HG03571 (cell line): ENCODE results near the gene ADGRB3.
"Not testable (repeated sequence)": the region's sequence is repeated elsewhere in the genome, so short reads cannot be mapped to it uniquely, and the experiment has no call there.

Experiments
- ATAC-seq: cut with Tn5 transposase; IDR thresholded peaks from one replicate; pipeline ENCODE4 v1.9.1; 2021; ENCODE audit not compliant: unreplicated experiment

The ADGRB3 gene

DNA sequence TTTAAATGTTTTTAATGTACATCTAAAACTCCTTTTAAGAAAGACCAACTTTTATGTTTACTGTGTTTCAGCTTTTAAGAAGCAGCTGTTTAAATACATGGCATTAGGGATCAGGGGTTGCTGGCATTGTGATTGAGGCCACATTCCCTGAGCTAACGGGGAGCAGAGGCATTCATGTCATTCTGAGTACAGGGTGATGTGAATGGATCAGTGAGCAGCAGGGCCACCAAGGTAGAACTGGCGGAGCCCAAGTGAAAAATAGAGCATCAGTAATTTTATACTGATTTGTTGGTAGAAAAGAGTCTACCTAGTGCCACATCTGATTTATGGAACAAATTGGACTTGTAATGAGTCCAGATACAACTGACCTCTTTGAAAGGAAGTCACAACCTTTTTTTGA is 467.3 kb downstream of the ADGRB3 start:
- no peak for ATAC-seq

DNA sequence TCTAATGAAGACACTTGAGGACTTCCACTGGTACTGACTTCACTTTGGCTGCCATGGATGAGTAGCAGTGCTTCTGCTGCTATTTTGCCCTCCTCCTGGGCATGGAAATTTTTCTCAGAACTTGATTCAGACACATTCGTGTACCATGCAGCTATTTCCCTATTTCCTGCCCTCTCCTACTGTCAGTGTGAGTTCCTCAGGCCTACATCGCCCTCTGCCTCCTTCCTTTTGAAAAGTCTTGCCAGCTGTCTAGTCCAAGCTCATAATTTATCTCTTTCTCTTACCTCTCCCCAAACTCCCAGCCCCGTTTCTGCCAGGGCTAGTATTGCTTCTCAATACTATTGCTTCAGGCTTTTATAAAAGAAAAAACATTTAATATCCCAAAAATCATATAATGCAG is 470.2 kb downstream of the ADGRB3 start:
- ATAC-seq, result no peak

DNA sequence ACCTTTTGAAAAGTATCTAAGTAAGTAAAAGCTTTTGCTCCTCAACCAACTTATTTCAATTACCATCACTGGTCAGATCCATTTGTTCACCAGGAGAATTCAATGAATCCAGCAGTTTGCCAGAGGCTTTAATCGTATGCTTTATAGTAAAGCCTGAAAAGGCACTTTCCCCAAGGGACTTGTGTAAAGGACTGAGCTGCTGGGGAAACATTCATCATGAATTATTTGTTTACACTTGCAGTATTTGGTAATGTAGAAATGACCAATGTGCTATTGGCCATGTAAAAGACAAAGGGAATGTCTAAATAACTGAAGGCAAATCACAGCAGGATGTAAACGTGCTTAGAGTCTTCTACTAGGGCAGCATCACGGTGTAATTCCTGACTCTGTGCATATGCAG is 471.4 kb downstream of the ADGRB3 start:
- no peak for ATAC-seq

- no peak for ATAC-seq
These were observed 476.2 kb downstream of the ADGRB3 start for GRCh38 chr6:69111301-69111700.

GRCh38 chr6:69116658-69117057 is 481.6 kb downstream of the ADGRB3 start:
- ATAC-seq, result no peak

GRCh38 chr6:69121461-69122406 is 486.7 kb downstream of the ADGRB3 start:
- not testable (repeated sequence) for ATAC-seq

DNA sequence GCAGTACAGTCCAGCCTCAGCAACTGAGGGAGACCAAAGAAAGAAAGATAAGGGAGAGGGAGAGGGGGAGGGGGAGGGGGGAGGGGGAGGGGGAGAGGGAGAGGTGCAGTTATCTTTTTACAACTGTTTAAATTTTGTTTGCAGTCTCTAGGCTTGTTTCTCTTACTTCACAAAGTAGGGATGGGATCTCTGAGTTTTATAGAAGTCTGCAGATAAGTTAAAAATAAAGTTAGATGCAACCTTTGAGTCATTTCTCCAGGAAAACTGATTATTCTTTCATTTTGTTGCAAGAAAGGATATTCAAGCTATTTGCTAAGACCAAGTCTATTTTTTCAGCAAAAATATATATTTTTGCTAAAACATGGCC is 487.3 kb downstream of the ADGRB3 start:
- no peak for ATAC-seq

- ATAC-seq, result no peak
These were observed 493.3 kb downstream of the ADGRB3 start for GRCh38 chr6:69128411-69128810.

GRCh38 chr6:69129046-69129445 is 494.0 kb downstream of the ADGRB3 start:
- ATAC-seq, result no peak

DNA sequence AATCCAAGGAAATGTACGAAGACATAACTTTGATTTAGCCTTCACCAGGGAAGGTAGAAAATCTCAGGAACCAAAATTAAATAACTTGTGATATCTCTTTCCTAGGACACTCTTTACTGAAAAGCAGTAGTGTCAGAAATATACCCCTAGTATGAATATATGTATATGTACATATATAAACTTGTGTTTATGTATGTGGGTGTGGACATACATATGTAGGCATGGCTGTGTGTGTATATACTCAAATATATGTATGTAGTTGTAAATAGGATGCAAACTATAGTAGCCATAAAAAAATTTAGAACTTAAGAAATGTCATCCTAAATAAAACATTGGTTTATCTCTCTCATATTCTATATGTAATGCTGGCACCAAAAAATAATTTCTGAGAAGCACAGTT is 500.8 kb downstream of the ADGRB3 start:
- no peak for ATAC-seq

DNA sequence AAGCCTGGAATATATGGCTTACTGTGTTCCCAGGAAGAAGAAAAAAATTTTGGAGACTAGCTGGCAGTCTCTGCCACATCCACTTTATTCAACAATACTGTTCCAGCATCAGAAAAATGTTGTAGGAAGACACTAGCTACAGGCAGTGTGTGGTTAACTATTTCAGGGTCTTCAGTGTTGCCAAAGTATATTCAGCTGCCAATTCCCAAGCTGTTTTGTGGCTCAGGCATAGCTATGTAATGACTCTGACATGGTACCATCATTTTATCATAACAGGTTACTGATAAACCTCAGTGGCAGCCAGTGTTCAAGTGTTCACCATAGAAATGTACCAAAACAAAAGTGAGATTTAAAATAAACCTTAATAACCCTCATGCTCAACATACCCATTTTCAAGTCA is 503.1 kb downstream of the ADGRB3 start:
- ATAC-seq, result no peak

GRCh38 chr6:69138893-69139494 is 503.9 kb downstream of the ADGRB3 start:
- ATAC-seq, result no peak

DNA sequence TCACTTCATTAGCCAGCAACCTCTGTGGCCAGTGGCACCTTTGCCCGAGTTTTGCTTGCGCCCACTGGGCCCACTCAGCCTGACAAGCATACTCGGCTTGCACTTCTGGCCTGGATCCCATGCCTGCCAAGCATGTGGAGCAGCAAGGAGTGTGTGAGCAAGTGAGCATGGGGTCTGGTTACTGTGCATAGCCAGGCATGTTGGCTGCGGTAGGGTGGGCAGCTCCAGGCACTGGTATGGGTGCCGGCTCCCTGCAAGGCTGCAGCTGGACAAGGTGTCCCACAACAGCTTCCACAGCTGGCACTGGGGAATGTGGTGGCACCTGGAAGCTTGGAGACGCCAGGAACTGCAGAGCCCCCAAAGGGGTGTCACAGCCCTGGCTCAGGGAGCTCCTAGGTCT is 510.0 kb downstream of the ADGRB3 start:
- ATAC-seq, result no peak

DNA sequence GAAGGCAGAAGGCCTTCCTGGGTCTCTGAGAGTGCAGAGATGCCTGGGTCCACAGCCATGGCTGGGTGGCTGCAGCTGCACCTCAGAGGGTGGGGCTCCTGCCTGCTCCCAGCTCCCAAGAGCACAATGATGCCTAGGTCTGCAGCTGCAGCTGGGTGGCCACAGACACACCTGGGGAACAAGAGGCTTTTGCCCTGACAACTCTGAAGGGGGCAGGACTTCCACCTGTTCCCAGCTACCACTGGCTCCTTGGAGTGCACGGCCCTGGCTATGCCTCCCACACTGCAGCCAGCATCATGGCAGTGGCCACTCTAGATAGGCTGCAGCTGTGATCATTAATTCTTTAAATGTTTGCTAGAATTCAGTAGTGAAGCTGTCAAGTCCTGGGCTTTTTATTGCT is 511.3 kb downstream of the ADGRB3 start:
- no peak for ATAC-seq

- ATAC-seq, result no peak
These were observed 520.4 kb downstream of the ADGRB3 start for GRCh38 chr6:69155467-69155866.

- ATAC-seq, result no peak
These were observed 527.7 kb downstream of the ADGRB3 start for GRCh38 chr6:69162811-69163210.

DNA sequence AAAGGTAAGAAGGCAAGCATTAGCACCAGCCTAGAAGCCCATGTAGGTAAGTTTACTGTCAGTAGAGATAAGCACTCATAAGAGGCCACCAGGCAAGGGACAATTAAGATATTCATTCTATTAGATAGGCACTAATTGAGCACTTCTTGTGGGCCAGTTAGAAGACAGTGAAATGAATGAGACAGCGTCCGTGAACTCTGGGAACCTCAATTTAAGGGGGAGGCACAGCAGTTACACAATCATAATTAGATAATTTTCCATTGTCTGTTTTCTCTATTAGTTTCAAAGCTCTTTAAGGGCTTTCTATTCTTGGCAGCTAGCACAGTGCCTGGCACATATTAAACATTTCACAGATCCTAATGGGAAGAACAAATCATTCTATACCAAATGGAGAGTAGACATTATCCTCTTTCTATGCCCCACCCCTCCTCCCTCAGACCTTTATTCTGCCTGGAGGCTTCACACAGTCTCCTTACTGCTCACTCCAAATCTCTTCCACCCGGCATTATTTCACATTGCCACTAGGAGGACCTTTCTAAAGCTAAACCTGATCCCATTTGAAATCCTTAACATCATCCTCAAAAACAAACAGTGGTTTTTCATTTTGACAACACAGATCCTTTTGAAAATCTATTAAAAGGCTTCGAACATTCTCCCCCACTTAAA is 529.6 kb downstream of the ADGRB3 start:
- no peak for ATAC-seq

DNA sequence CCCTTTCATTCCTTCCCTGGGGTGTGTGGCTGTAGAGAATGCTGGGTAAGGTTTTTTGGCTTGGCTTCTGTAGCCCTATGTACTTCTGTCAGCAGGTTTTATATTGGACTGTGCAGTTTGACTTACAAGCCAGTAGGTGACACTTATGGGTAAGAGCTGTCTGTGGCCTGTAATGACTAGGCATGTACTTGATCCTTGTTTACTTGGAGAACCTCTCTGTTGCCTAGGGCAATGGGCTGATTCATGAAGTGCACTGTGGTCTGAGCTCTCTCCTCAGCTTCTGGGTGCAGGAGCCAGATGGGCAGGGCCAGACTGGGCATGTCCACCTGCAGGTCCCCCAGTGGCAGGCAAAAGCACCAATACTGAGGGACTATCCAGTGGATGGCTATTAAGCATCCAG is 544.6 kb downstream of the ADGRB3 start:
- ATAC-seq, result no peak

- ATAC-seq, result no peak
These were observed 545.4 kb downstream of the ADGRB3 start for GRCh38 chr6:69180361-69181067.

DNA sequence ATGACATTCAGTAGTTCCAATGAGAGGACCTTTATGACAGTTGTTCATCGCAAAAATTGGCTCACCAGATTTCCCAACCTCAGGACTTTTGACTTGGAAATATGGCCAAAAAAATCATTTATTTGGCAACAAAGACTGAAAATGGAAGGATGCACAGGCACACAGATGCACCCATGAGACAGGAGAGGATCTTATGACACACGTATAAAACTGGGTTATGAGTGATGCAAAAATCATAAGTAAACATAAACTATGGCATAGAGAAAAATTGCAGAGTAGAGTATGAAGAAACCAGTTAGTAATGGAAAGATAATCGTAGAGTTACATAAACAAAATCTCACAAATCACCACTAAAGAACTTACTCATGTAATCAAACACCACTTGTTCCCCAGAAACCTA is 546.9 kb downstream of the ADGRB3 start:
- ATAC-seq, result no peak

DNA sequence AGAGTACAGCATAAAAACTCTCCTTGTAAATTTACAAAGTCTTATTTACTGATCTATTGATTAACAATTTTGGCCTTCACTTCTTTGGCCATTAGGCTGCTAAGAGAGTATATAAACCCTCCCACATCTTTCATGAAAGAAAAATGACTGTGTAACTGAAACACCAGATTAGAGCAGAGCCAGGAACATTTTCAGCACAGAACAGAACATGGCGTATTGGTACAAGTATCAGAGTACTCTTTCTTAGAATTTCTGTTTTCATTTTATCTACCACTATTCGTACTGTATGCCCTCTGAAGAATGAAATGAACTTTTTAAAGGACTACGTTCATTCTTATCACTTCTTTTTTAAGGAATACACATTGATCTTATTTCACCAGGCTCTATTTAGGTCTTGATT is 550.2 kb downstream of the ADGRB3 start:
- no peak for ATAC-seq
